Measurements from ENCODE around the gene PARD3B.

PARD3B gene

GRCh38 chr2:205448189-205448588 is 902.9 kb downstream of the PARD3B start:
- no peak overlapping the region for H3K4me3 ChIP-seq (ENCODE audit: low read depth, low read length)
- TF ChIP-seq CTCF (IDR thresholded peaks at IDR 0.05; ENCODE audit: control insufficient read depth, extremely low read depth, insufficient read depth): no peak
- no peak for DNase-seq (ENCODE audit: low read depth)

- no peak for TF ChIP-seq CTCF (IDR thresholded peaks at IDR 0.05; ENCODE audit: control insufficient read depth, extremely low read depth, insufficient read depth)
- no peak for DNase-seq (ENCODE audit: low read depth)
- no peak overlapping the region for H3K4me3 ChIP-seq (ENCODE audit: low read depth, low read length)
Observed at GRCh38 chr2:205451901-205452512, 906.7 kb downstream of the PARD3B start.

DNA sequence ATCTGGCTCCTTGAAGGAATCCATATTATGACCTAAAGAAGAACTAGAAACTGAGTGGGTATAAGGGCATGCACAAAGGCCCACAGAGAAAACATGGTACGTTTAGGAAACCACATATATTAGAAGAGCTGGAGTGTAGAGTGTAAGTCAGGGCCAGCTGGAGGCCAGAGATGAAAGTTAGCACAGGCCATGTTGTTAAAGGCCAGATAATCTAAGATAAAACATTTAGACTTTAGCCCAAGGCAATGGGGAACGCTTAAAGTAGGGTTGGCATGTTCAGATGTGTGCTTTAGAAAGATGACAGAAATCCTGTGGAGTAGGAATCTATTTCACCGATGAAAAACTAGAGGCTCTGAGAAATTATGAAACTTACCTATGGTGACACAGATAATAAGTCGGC is 907.9 kb downstream of the PARD3B start:
- no peak overlapping the region for H3K4me3 ChIP-seq (ENCODE audit: low read depth, low read length)
- DNase-seq (ENCODE audit: low read depth): no peak
- no peak for TF ChIP-seq CTCF (IDR thresholded peaks at IDR 0.05; ENCODE audit: control insufficient read depth, extremely low read depth, insufficient read depth)

DNA sequence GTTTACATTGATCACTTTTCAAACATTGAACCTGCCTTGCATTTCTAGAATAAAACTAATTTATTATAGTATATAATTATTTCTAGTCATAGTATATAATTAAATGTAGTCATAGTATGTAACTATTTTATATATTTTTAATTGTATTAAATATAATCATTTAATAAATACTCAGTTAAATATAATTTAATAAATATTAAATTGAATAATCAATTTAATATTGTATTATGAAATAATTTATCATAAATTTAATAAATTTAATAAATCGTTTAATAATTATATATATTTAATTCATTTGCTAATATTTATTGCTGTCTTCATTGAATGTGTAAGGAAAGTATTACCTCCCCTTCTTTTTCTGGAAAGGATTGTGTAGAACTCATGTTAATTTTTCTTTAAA is 911.4 kb downstream of the PARD3B start:
- no peak for DNase-seq (ENCODE audit: low read depth)
- no peak for TF ChIP-seq CTCF (IDR thresholded peaks at IDR 0.05; ENCODE audit: control insufficient read depth, extremely low read depth, insufficient read depth)
- H3K4me3 ChIP-seq (ENCODE audit: low read depth, low read length): no peak overlapping the region

- H3K4me3 ChIP-seq (ENCODE audit: low read depth, low read length): no peak overlapping the region
- no peak for DNase-seq (ENCODE audit: low read depth)
- TF ChIP-seq CTCF (IDR thresholded peaks at IDR 0.05; ENCODE audit: control insufficient read depth, extremely low read depth, insufficient read depth): no peak
Observed at GRCh38 chr2:205460217-205460616, 914.9 kb downstream of the PARD3B start.

GRCh38 chr2:205461169-205461568 is 915.9 kb downstream of the PARD3B start:
- no peak for TF ChIP-seq CTCF (IDR thresholded peaks at IDR 0.05; ENCODE audit: control insufficient read depth, extremely low read depth, insufficient read depth)
- no peak overlapping the region for H3K4me3 ChIP-seq (ENCODE audit: low read depth, low read length)
- no peak for DNase-seq (ENCODE audit: low read depth)
